Measurements from ENCODE around the gene C16orf89.
"Not testable (repeated sequence)": the region's sequence is repeated elsewhere in the genome, so short reads cannot be mapped to it uniquely, and the experiment has no call there.

GRCh38 chr16:5110933-5111332 lies 45.2 kb upstream of the C16orf89 start:
- not testable (repeated sequence) for TF ChIP-seq POLR2A (IDR thresholded peaks at IDR 0.05; ENCODE audit: low read length); GATA1 (IDR thresholded peaks at IDR 0.05; ENCODE audit: low read depth, low read length)
